ENCODE results near the gene TTYH3. TPM values are rescaled to one million over a fixed set of nuclear protein-coding genes. Genes with fewer than 3 reads are reported as not detected.
A peak's percentile ranks its signal among the peaks of the same experiment; 100 is the strongest.

TTYH3 gene
- total RNA-seq, 1 donor from 2014 or later = 166 TPM

GRCh38 chr7:2634267-2635145 lies 2.7 kb downstream of the TTYH3 start:
- TF ChIP-seq CTCF (conservative IDR thresholded peaks at IDR 0.05) = no peak
- Mint-ChIP-seq H3K27me3 (no peaks in the 10 kb centered on the region), H3K4me1 (ENCODE audit: unreplicated experiment) (peaks cover 18% of the 10 kb centered on the region), H3K4me3 (peak overlapping the region; percentile 95), H3K27ac (peak overlapping the region; percentile 93), H3K36me3 (no peaks in the 10 kb centered on the region), H3K9me3 (no peaks in the 10 kb centered on the region)
- no peak for DNase-seq (ENCODE audit: extremely low spot score, unreplicated experiment)

GRCh38 chr7:2635148-2635668 lies 3.4 kb downstream of the TTYH3 start:
- Mint-ChIP-seq H3K36me3 (no peaks in the 10 kb centered on the region), H3K9me3 (no peaks in the 10 kb centered on the region), H3K4me3 (peak overlapping the region; percentile 67), H3K4me1 (ENCODE audit: unreplicated experiment) (peaks cover 18% of the 10 kb centered on the region), H3K27ac (peak overlapping the region; percentile 29), H3K27me3 (no peaks in the 10 kb centered on the region)
- no peak for DNase-seq (ENCODE audit: extremely low spot score, unreplicated experiment)
- TF ChIP-seq CTCF (conservative IDR thresholded peaks at IDR 0.05) = no peak

- no peak for DNase-seq (ENCODE audit: extremely low spot score, unreplicated experiment)
- Mint-ChIP-seq H3K36me3 (no peaks in the 10 kb centered on the region), H3K4me1 (ENCODE audit: unreplicated experiment) (peaks cover 17% of the 10 kb centered on the region), H3K27me3 (no peaks in the 10 kb centered on the region), H3K27ac (peak overlapping the region; percentile 75), H3K4me3 (peak overlapping the region; percentile 67), H3K9me3 (no peaks in the 10 kb centered on the region)
- TF ChIP-seq CTCF (conservative IDR thresholded peaks at IDR 0.05) = no peak
These were observed 4.3 kb downstream of the TTYH3 start for GRCh38 chr7:2635810-2636701.

- H3K27me3 Mint-ChIP-seq = no peaks in the 10 kb centered on the region
- H3K27ac Mint-ChIP-seq = no peak overlapping the region
- H3K4me3 Mint-ChIP-seq = no peak overlapping the region
- no peak for DNase-seq (ENCODE audit: extremely low spot score, unreplicated experiment)
- no peaks in the 10 kb centered on the region for H3K9me3 Mint-ChIP-seq
- no peaks in the 10 kb centered on the region for H3K36me3 Mint-ChIP-seq
- H3K4me1 Mint-ChIP-seq (ENCODE audit: unreplicated experiment) = peaks cover 14% of the 10 kb centered on the region
- TF ChIP-seq CTCF (conservative IDR thresholded peaks at IDR 0.05) = no peak
These were observed 5.3 kb downstream of the TTYH3 start for GRCh38 chr7:2637066-2637471.

GRCh38 chr7:2637505-2638223 lies 5.9 kb downstream of the TTYH3 start:
- no peak overlapping the region for H3K4me3 Mint-ChIP-seq
- peaks cover 14% of the 10 kb centered on the region for H3K4me1 Mint-ChIP-seq (ENCODE audit: unreplicated experiment)
- TF ChIP-seq CTCF (conservative IDR thresholded peaks at IDR 0.05) = no peak
- no peaks in the 10 kb centered on the region for H3K36me3 Mint-ChIP-seq
- DNase-seq (ENCODE audit: extremely low spot score, unreplicated experiment) = no peak
- H3K9me3 Mint-ChIP-seq = no peaks in the 10 kb centered on the region
- no peaks in the 10 kb centered on the region for H3K27me3 Mint-ChIP-seq
- H3K27ac Mint-ChIP-seq = no peak overlapping the region
